CD4-positive, CD25-positive, alpha-beta regulatory T cell (primary cell): ENCODE results near the gene ADPRS. TPM values are rescaled to one million over a fixed set of nuclear protein-coding genes. Genes with fewer than 3 reads are reported as not detected.

Experiments used
- ATAC-seq, 2 donors: fragments of 150-1000 bp; cut with Tn5 transposase; one replicate each; pipeline ENCODE4 v1.10.0; 2021; ENCODE audit warnings: low read depth in 2 of 2, moderate number of reproducible peaks in 2 of 2, moderate library complexity in 1 of 2
- DNase-seq, 3 donors: peaks; one replicate each; pipeline versions ENCODE4 v3.0.0 to v3.0.0-alpha.2; 2012 to 2022; ENCODE audit warnings: mixed read lengths in 1 of 3
- H3K27ac ChIP-seq: one replicate; pipeline ENCODE4 v1.7.0; 2013; ENCODE audit warnings: mild to moderate bottlenecking, low read length; ENCODE audit not compliant: insufficient read depth, poor library complexity, severe bottlenecking
- H3K27me3 ChIP-seq: one replicate; pipeline ENCODE4 v1.7.0; 2013; ENCODE audit warnings: low read length; ENCODE audit not compliant: control insufficient read depth, insufficient read depth
- H3K36me3 ChIP-seq: one replicate; pipeline ENCODE4 v1.7.0; 2013; ENCODE audit warnings: mild to moderate bottlenecking, low read length, moderate library complexity; ENCODE audit not compliant: control insufficient read depth, insufficient read depth
- H3K4me1 ChIP-seq: 2 replicates; pipeline ENCODE4 v1.7.0; 2013; ENCODE audit warnings: mild to moderate bottlenecking, low read length; ENCODE audit not compliant: insufficient read depth, control insufficient read depth, poor library complexity, severe bottlenecking
- H3K4me3 ChIP-seq: one replicate; pipeline ENCODE4 v1.7.0; 2013; ENCODE audit warnings: low read depth, mild to moderate bottlenecking, low read length, moderate library complexity
- H3K9me3 ChIP-seq, 2 experiments: 1 replicate in 1 of 2; 2 replicates in 1 of 2; pipeline ENCODE4 v1.7.0; 2013; ENCODE audit warnings: low read length in 2 of 2, mild to moderate bottlenecking in 1 of 2, moderate library complexity in 1 of 2; ENCODE audit not compliant: control insufficient read depth in 2 of 2
- H3K27ac Mint-ChIP-seq, 3 donors: one replicate each; pipeline ENCODE4 v1.8.0; 2020 to 2022; ENCODE audit warnings: mild to moderate bottlenecking in 3 of 3, mixed read lengths in 3 of 3, moderate library complexity in 2 of 3
- H3K27me3 Mint-ChIP-seq: one replicate; pipeline ENCODE4 v1.8.0; 2022; ENCODE audit warnings: mild to moderate bottlenecking, mixed read lengths
- H3K36me3 Mint-ChIP-seq: one replicate; pipeline ENCODE4 v1.8.0; 2020; ENCODE audit warnings: mixed read lengths
- H3K4me1 Mint-ChIP-seq, 4 donors: one replicate each; pipeline ENCODE4 v1.8.0; 2020 to 2022; ENCODE audit warnings: mixed read lengths in 4 of 4, mild to moderate bottlenecking in 1 of 4
- H3K4me3 Mint-ChIP-seq, 4 donors: one replicate each; pipeline ENCODE4 v1.8.0; 2020 to 2022; ENCODE audit warnings: mild to moderate bottlenecking in 4 of 4, mixed read lengths in 4 of 4, moderate library complexity in 3 of 4
- H3K9me3 Mint-ChIP-seq, 7 donors: one replicate each; pipeline ENCODE4 v1.8.0; 2020 to 2022; ENCODE audit warnings: mixed read lengths in 7 of 7, mild to moderate bottlenecking in 3 of 7, moderate library complexity in 2 of 7
- polyA plus RNA-seq, 4 donors: library from polyadenylated mRNA; unstranded; fragments of 300-500 nt; fragmentation: Illumina TruSeq; gene quantifications; one replicate each; pipeline ENCODE4 v1.2.3, GENCODE V29; 2021
- total RNA-seq: library from RNA; stranded (reverse); gene quantifications from one replicate; pipeline ENCODE4 v1.2.3, GENCODE V29; 2022

Gene ADPRS
- total and polyA plus RNA-seq, 5 donors from 2014 or later = 20.6 to 41.6 (median 26.8) TPM

DNA sequence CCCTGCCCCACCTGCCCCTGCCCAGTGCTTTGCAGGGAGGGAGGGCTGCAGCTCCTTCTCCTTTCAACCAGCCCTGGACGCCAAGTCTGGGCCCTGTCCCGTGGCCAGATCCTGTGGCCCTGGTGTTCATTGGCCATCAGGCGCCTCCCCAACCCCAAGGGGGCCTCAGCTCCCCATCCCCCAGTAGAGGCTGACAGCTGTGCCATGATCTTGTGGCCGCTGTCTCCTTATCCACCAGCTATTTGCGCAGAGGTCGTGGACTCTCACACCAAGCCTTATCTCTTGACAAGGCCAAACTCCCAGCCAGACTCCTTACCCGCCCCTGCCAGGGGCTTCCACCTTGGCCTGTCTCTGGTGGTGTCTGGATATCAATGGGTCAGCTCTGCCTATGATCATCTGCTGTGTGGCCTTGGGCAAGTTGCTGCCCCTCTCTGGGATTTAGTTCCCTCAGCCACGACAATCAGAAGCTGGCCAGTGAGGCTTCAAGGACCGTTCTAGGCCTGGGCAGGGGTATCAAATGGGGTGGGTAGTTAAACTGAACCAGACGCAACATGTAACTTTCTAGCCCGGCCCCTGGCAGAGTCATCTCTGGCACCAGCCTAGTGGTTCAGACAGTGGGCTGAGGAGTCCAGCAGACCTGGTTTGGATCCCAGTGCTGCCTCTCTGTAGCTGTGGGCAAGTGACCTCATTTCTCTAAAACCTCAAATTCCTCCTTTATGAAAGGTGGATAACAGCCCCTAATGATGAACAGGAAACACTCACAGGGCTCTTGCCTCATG is 39.6 kb downstream of the ADPRS start:
- DNase-seq = no peak
- Mint-ChIP-seq H3K4me3 (no peak overlapping the region), H3K27me3 (peaks cover 29% of the 10 kb centered on the region), H3K27ac (no peak overlapping the region), H3K9me3 (peaks cover 0 to 2% (median 0%) of the 10 kb centered on the region in 7 donors), H3K4me1 (peaks cover 0 to 18% (median 6%) of the 10 kb centered on the region in 4 donors), H3K36me3 (no peaks in the 10 kb centered on the region)
- no peak for ATAC-seq
- H3K9me3 ChIP-seq = no peaks in the 10 kb centered on the region
- no peaks in the 10 kb centered on the region for H3K4me1 ChIP-seq
- no peak overlapping the region for H3K4me3 ChIP-seq
- no peak overlapping the region for H3K27ac ChIP-seq
- H3K27me3 ChIP-seq = peaks cover 3% of the 10 kb centered on the region
- no peaks in the 10 kb centered on the region for H3K36me3 ChIP-seq

- Mint-ChIP-seq H3K4me1 (peaks cover 0 to 15% (median 2%) of the 10 kb centered on the region in 4 donors), H3K9me3 (peaks cover 0 to 2% (median 0%) of the 10 kb centered on the region in 7 donors)
- no peak for ATAC-seq
Observed at GRCh38 chr1:36128905-36129206, 40.2 kb downstream of the ADPRS start.

DNA sequence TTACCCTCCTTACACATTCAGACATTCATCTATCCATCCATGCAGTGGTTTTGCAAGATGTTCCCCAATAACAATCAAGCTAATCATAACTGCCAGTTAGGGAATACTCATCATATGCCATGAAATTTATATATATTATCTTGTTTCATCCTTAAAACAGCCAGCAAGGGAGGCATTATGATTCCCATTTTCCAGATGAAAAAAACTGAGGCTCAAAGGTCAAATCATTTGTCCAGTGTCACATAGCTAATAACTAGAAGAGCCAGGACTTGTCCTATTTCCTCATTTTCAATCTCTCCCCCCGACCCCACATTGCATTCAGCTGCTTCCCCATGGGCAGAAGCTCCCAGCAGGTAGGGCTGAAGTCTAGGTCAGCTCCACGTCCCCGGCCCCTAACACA is 43.3 kb downstream of the ADPRS start:
- Histone ChIP-seq H3K27ac (no peak overlapping the region), H3K9me3 (no peaks in the 10 kb centered on the region), H3K4me1 (no peaks in the 10 kb centered on the region), H3K27me3 (no peaks in the 10 kb centered on the region), H3K36me3 (peaks cover 11% of the 10 kb centered on the region), H3K4me3 (no peak overlapping the region)
- no peak for ATAC-seq
- DNase-seq = no peak
- Mint-ChIP-seq H3K9me3 (no peaks in the 10 kb centered on the region), H3K4me3 (no peak overlapping the region), H3K4me1 (no peaks in the 10 kb centered on the region), H3K27ac (no peak overlapping the region), H3K36me3 (peaks cover 8% of the 10 kb centered on the region), H3K27me3 (peaks cover 6% of the 10 kb centered on the region)

More at GRCh38 chr1:36128905-36129206, 40.2 kb downstream of the ADPRS start:
- H3K9me3 ChIP-seq = no peaks in the 10 kb centered on the region
- H3K27ac Mint-ChIP-seq = peak overlapping the region in 1 of 3 donors; percentile 83
- H3K4me3 Mint-ChIP-seq = no peak overlapping the region
- H3K36me3 ChIP-seq = no peaks in the 10 kb centered on the region
- no peak overlapping the region for H3K4me3 ChIP-seq
- H3K4me1 ChIP-seq = no peaks in the 10 kb centered on the region
- no peaks in the 10 kb centered on the region for H3K36me3 Mint-ChIP-seq
- no peaks in the 10 kb centered on the region for H3K27me3 ChIP-seq
- no peak for DNase-seq
- H3K27me3 Mint-ChIP-seq = peaks cover 23% of the 10 kb centered on the region
- no peak overlapping the region for H3K27ac ChIP-seq

DNA sequence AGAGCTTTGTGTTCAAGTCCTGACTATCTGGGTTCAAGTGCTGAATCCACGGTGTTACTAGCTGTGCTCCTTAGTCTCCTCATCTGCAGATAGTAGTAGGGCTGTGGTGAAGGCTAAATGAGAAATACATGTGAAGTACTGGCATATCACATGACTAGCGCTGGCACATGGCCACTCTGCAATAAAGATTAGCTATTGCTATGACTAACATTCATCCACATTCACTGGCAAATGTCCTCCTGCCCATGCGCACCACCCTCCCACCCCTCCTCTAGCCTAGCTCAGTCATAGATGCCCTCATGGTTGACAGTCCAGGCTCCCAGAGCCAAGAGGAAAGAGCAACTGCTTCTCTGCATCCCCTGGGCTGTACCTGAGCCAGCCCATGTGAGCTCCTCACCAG is 44.8 kb downstream of the ADPRS start:
- H3K4me3 ChIP-seq = no peak overlapping the region
- no peak overlapping the region for H3K27ac Mint-ChIP-seq

DNA sequence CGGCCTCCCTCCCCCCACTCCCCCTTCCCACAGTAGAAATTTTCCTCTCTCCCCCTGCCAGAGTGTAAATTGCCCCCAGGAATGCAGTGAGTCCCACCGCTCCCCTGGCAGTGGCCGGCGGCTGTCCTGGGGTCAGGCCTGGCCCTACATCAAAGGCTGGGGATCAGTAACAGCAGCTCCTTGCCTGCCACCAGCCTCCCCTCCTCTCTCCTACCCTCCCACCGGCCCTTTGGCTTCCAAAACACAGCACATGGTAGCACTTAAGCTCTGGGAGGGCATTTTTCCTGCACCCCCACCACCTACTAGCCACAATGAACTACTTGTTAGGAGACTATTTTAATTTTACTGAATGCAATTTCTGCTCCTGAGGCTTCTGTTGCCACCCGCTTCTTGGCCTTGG is 45.3 kb downstream of the ADPRS start:
- ATAC-seq (no peak), DNase-seq (no peak)
- no peak overlapping the region for H3K27ac Mint-ChIP-seq
- no peaks in the 10 kb centered on the region for H3K27me3 Mint-ChIP-seq
- Histone ChIP-seq H3K27ac (no peak overlapping the region), H3K4me3 (no peak overlapping the region), H3K36me3 (peaks cover 26% of the 10 kb centered on the region), H3K4me1 (no peaks in the 10 kb centered on the region), H3K9me3 (no peaks in the 10 kb centered on the region), H3K27me3 (no peaks in the 10 kb centered on the region)
- H3K4me3 Mint-ChIP-seq = peak overlapping the region in 1 of 4 donors; percentile 28
- no peaks in the 10 kb centered on the region for H3K9me3 Mint-ChIP-seq
- H3K4me1 Mint-ChIP-seq = no peaks in the 10 kb centered on the region
- H3K36me3 Mint-ChIP-seq = peaks cover 20% of the 10 kb centered on the region

More for the DNA sequence above, 44.8 kb downstream of the ADPRS start:
- Mint-ChIP-seq H3K9me3 (no peaks in the 10 kb centered on the region), H3K4me1 (no peaks in the 10 kb centered on the region), H3K36me3 (peaks cover 18% of the 10 kb centered on the region), H3K4me3 (no peak overlapping the region), H3K27me3 (no peaks in the 10 kb centered on the region)
- Histone ChIP-seq H3K9me3 (no peaks in the 10 kb centered on the region), H3K27me3 (no peaks in the 10 kb centered on the region), H3K4me1 (no peaks in the 10 kb centered on the region), H3K36me3 (peaks cover 26% of the 10 kb centered on the region), H3K27ac (no peak overlapping the region)
- DNase-seq = no peak
- no peak for ATAC-seq

GRCh38 chr1:36134505-36135329 is 46.0 kb downstream of the ADPRS start:
- Mint-ChIP-seq H3K27me3 (no peaks in the 10 kb centered on the region), H3K36me3 (peaks cover 20% of the 10 kb centered on the region), H3K9me3 (no peaks in the 10 kb centered on the region), H3K4me3 (no peak overlapping the region), H3K4me1 (peaks cover 0 to 2% (median 0%) of the 10 kb centered on the region in 4 donors), H3K27ac (peak overlapping the region in 1 of 3 donors; percentile 42)
- Histone ChIP-seq H3K27ac (no peak overlapping the region), H3K27me3 (no peaks in the 10 kb centered on the region), H3K4me3 (no peak overlapping the region), H3K4me1 (no peaks in the 10 kb centered on the region), H3K9me3 (no peaks in the 10 kb centered on the region), H3K36me3 (peaks cover 32% of the 10 kb centered on the region)
- ATAC-seq (no peak), DNase-seq (no peak)

GRCh38 chr1:36135330-36135667 is 46.6 kb downstream of the ADPRS start:
- H3K36me3 ChIP-seq = peaks cover 37% of the 10 kb centered on the region
- H3K4me1 Mint-ChIP-seq = peaks cover 0 to 7% (median 2%) of the 10 kb centered on the region in 4 donors
- no peaks in the 10 kb centered on the region for H3K27me3 Mint-ChIP-seq
- no peaks in the 10 kb centered on the region for H3K27me3 ChIP-seq
- no peaks in the 10 kb centered on the region for H3K9me3 ChIP-seq
- DNase-seq (no peak), ATAC-seq (no peak)
- no peaks in the 10 kb centered on the region for H3K9me3 Mint-ChIP-seq
- no peak overlapping the region for H3K4me3 ChIP-seq
- peak overlapping the region; percentile 50 to 56 (median 52) for H3K27ac Mint-ChIP-seq
- no peak overlapping the region for H3K27ac ChIP-seq
- peaks cover 23% of the 10 kb centered on the region for H3K36me3 Mint-ChIP-seq
- H3K4me3 Mint-ChIP-seq = no peak overlapping the region
- H3K4me1 ChIP-seq = no peaks in the 10 kb centered on the region
